Spleen (tissue), 11 donors: ENCODE data around the gene KLF15. TPM values are rescaled to one million over a fixed set of nuclear protein-coding genes. Genes with fewer than 3 reads are reported as not detected.
A peak's percentile ranks its signal among the peaks of the same experiment; 100 is the strongest.

Experiments used
- DNase-seq: peaks from one replicate; pipeline ENCODE4 v3.0.0-alpha.2; 2020
- H3K27ac ChIP-seq, 8 donors: fragments of 200-600 bp; sonication (generic) in 7 of 8; 1 replicate in 4 of 8; 2 replicates in 4 of 8; pipeline versions ENCODE4 v1.5.0 to v1.8.0; 2016 to 2021; ENCODE audit warnings: inconsistent platforms in 4 of 8, mild to moderate bottlenecking in 4 of 8, moderate library complexity in 1 of 8
- H3K27me3 ChIP-seq, 7 donors: fragments of 200-600 bp; sonication (generic) in 6 of 7; replicated peaks in 1 of 7; 1 replicate in 4 of 7; 2 replicates in 3 of 7; pipeline versions ENCODE4 v1.5.0 to v1.8.0; 2016 to 2021; ENCODE audit warnings: inconsistent platforms in 3 of 7, mild to moderate bottlenecking in 1 of 7
- H3K36me3 ChIP-seq, 6 donors: fragments of 200-600 bp; sonication (generic) in 5 of 6; 1 replicate in 4 of 6; 2 replicates in 2 of 6; pipeline versions ENCODE4 v1.5.0 to v1.8.0; 2016 to 2021; ENCODE audit warnings: inconsistent platforms in 2 of 6
- H3K4me1 ChIP-seq, 6 donors: fragments of 200-600 bp; sonication (generic) in 5 of 6; 1 replicate in 3 of 6; 2 replicates in 3 of 6; pipeline versions ENCODE4 v1.5.0 to v1.8.0; 2016 to 2021; ENCODE audit warnings: inconsistent platforms in 3 of 6
- H3K4me3 ChIP-seq, 8 donors: fragments of 200-600 bp; sonication (generic) in 7 of 8; 1 replicate in 4 of 8; 2 replicates in 4 of 8; pipeline versions ENCODE4 v1.5.0 to v1.8.0; 2016 to 2021; ENCODE audit warnings: inconsistent platforms in 4 of 8, mild to moderate bottlenecking in 4 of 8, moderate library complexity in 2 of 8
- H3K9me3 ChIP-seq, 8 donors: fragments of 200-600 bp; sonication (generic) in 7 of 8; 1 replicate in 4 of 8; 2 replicates in 4 of 8; pipeline versions ENCODE4 v1.5.0 to v1.8.0; 2016 to 2021; ENCODE audit warnings: inconsistent platforms in 4 of 8
- POLR2A ChIP-seq, 3 donors: fragments of 450-650 bp; IDR thresholded peaks; one replicate each; pipeline ENCODE4 v1.5.1; 2017; ENCODE audit warnings: antibody characterized with exemption in 3 of 3, mild to moderate bottlenecking in 1 of 3
- POLR2AphosphoS5 ChIP-seq, 3 donors: sonication (generic); formaldehyde crosslinking; IDR thresholded peaks; one replicate each; pipeline ENCODE4 v1.5.1; 2017; ENCODE audit warnings: antibody characterized with exemption in 3 of 3
- WGBS, 5 donors: extraction: QIAGEN DNeasy Blood & Tissue Kit in 3 of 5; methylation state at CpG; one replicate each; pipeline versions ENCODE4 v1.1.5 to v1.1.7; 2013 to 2018; 5-methylcytosine and 5-hydroxymethylcytosine counted together
- intact Hi-C: fragments of 100-400 bp; cut with DNase I; formaldehyde crosslinking; loops from one replicate; pipeline ENCODE4 v1.15.0; 2023; ENCODE audit warnings: low total_unique reads
- polyA plus RNA-seq, 3 donors: library from polyadenylated mRNA; stranded (reverse); fragments of 200-250 nt; gene quantifications; one replicate each; pipeline ENCODE4 v1.2.1, GENCODE V29; 2013
- total RNA-seq, 7 donors: library from RNA; depleted of rRNA in 3 of 7; stranded (reverse); fragments of >200 nt in 3 of 7; fragmentation: NEBNext Ultra II Directional in 4 of 7; extraction: Animal tissue kit (Norgen Biotek cat#: 25700) in 4 of 7; gene quantifications; one replicate each; pipeline versions ENCODE4 v1.1.0 to v1.2.1, GENCODE V29; 2016 to 2021
- TF ChIP-seq, protein P1 (sequence below), 11 experiments: fragments of 200-600 bp in 7 of 11; fragments of 450-650 bp in 4 of 11; sonication (generic) in 4 of 11; IDR thresholded peaks in 8 of 11; conservative IDR thresholded peaks in 3 of 11; 1 replicate in 7 of 11; 2 replicates in 4 of 11; pipeline versions ENCODE4 v1.4.0 to v1.8.0; 2016 to 2021; ENCODE audit warnings: antibody characterized with exemption in 11 of 11, inconsistent platforms in 4 of 11, mild to moderate bottlenecking in 1 of 11
- donor health status: healthy with polysubstance abuse.
- donor health status: DM: no; HTN: no; CAD: no; lungs with moderate emphysema.
- donor health status: DM: no; HTN: no; CAD: no.
- donor health status: Bipolar disorder and iron deficiency.
- donor health status: healthy.
- donor health status: DM: no; HTN: no; CAD: no.
- donor health status: DM: yes; HTN: yes; CAD: no.

The KLF15 gene
- total and polyA plus RNA-seq, 10 donors, result 0.57 to 9.5 (median 3.3) TPM

DNA sequence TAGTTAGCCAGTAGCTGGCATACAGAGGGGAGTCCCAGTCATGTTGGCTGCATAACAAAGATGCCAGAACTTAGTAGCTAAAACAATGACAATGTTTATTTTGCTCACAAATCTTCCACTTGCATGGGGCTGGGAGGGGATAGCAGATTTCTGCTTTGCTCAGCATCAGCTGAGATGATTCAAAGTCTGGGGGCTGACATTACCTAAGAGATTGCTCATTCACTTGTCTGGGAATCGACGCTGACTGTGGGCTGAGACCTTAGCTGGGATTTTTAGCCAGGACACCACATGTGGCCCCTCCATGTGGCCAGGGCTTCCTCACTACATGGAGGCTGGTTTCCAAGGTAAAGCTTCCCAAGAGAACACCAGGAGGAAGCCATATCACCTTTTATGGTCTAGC lies 24.8 kb upstream of the KLF15 start:
- Histone ChIP-seq H3K27me3 (peaks cover 0 to 29% (median 5%) of the 10 kb centered on the region in 7 donors), H3K9me3 (no peaks in the 10 kb centered on the region), H3K27ac (no peak overlapping the region), H3K4me3 (no peak overlapping the region), H3K4me1 (no peaks in the 10 kb centered on the region), H3K36me3 (no peaks in the 10 kb centered on the region)
- 19 to 68% (median 25%) methylated on average over 2 of the region's 2 CpGs; no CpG with 5 or more reads in 1 of the 5 donors for WGBS, 5 donors
- TF ChIP-seq POLR2A (IDR thresholded peaks at IDR 0.05), result no peak
- TF ChIP-seq POLR2AphosphoS5 (IDR thresholded peaks at IDR 0.05), result no peak
- TF ChIP-seq, protein P1, sequence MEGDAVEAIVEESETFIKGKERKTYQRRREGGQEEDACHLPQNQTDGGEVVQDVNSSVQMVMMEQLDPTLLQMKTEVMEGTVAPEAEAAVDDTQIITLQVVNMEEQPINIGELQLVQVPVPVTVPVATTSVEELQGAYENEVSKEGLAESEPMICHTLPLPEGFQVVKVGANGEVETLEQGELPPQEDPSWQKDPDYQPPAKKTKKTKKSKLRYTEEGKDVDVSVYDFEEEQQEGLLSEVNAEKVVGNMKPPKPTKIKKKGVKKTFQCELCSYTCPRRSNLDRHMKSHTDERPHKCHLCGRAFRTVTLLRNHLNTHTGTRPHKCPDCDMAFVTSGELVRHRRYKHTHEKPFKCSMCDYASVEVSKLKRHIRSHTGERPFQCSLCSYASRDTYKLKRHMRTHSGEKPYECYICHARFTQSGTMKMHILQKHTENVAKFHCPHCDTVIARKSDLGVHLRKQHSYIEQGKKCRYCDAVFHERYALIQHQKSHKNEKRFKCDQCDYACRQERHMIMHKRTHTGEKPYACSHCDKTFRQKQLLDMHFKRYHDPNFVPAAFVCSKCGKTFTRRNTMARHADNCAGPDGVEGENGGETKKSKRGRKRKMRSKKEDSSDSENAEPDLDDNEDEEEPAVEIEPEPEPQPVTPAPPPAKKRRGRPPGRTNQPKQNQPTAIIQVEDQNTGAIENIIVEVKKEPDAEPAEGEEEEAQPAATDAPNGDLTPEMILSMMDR (IDR thresholded peaks at IDR 0.05 in 8 of 11, conservative IDR thresholded peaks at IDR 0.05 in 3 of 11), result no peak
- intact Hi-C loops, result no loop called here
- DNase-seq, result no peak

DNA sequence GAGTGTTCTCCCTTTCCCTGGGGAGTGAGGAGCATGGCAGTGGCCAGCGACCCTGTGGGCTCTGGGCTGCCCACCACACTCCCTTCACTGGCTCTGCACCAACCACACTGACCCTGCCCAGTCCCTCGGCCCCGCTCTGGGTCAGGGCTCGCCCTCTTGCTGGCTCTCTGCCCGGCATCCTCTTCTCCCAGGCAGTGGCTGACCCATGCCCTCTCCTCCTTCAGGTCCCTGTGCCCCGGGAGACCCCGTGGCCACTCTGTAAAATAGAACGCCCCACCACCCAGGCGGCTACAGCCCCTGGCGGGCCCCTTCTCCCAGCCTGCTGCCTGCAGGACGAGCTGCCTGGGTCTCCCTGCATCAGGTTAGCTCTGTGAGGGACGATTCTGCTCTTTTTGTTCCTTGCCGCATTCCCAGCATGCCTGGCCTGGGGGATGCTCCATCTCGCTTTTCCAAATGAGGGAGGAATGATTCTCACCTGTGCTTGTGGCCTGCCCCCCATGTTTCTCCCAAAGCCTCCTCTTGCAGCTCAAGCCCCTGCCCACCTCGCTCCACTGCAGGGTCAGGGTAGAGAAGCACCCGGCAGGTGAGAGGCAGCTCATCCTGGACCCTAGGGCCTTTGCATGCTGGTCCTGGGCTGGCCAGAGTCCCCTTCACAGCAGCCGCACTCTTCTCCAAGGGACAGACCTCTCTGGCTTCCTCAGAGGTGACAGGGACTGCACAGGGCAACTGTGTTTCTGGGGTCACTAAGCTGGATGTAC lies 23.0 kb upstream of the KLF15 start:
- intact Hi-C loops, result no loop called here
- Histone ChIP-seq H3K4me3 (no peak overlapping the region), H3K27ac (no peak overlapping the region), H3K4me1 (no peaks in the 10 kb centered on the region), H3K36me3 (no peaks in the 10 kb centered on the region), H3K9me3 (no peaks in the 10 kb centered on the region), H3K27me3 (peaks cover 0 to 23% (median 5%) of the 10 kb centered on the region in 7 donors)
- TF ChIP-seq POLR2AphosphoS5 (IDR thresholded peaks at IDR 0.05) (no peak), POLR2A (IDR thresholded peaks at IDR 0.05) (no peak)
- TF ChIP-seq, protein P1 (IDR thresholded peaks at IDR 0.05 in 8 of 11, conservative IDR thresholded peaks at IDR 0.05 in 3 of 11), result no peak
- DNase-seq, result peak; percentile 52
- 78 to 85% (median 80%) methylated on average over 17 of the region's 17 CpGs for WGBS, 5 donors

DNA sequence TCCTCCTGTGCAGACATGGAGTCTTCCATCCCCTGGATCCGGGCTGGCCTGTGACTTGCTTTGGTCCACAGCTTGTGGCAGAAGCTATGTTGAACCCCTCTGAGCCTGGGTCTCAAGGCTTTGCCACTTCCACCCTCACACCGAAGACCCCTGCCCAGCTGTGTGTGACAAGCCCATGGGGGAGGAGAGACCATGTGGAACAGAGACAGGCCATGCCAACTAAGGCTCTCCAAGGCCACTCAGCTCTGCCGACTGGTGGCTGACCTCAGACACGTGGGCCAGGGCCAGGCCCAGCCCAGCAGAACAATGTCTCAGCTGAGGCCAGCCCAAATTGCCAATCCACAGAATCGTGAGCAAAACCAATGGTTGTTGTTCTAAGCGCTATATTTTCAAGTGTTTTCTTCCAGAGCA lies 21.1 kb upstream of the KLF15 start:
- intact Hi-C loops, result no loop called here
- Histone ChIP-seq H3K27ac (no peak overlapping the region), H3K36me3 (no peaks in the 10 kb centered on the region), H3K9me3 (no peaks in the 10 kb centered on the region), H3K4me3 (no peak overlapping the region), H3K4me1 (no peaks in the 10 kb centered on the region), H3K27me3 (peaks cover 0 to 23% (median 5%) of the 10 kb centered on the region in 7 donors)
- DNase-seq, result peak; percentile 61
- WGBS, 5 donors, result 63 to 77% (median 70%) methylated on average over 6 of the region's 6 CpGs
- TF ChIP-seq, protein P1 (IDR thresholded peaks at IDR 0.05 in 8 of 11, conservative IDR thresholded peaks at IDR 0.05 in 3 of 11), result no peak
- no peak for TF ChIP-seq POLR2AphosphoS5 (IDR thresholded peaks at IDR 0.05)
- TF ChIP-seq POLR2A (IDR thresholded peaks at IDR 0.05), result no peak

DNA sequence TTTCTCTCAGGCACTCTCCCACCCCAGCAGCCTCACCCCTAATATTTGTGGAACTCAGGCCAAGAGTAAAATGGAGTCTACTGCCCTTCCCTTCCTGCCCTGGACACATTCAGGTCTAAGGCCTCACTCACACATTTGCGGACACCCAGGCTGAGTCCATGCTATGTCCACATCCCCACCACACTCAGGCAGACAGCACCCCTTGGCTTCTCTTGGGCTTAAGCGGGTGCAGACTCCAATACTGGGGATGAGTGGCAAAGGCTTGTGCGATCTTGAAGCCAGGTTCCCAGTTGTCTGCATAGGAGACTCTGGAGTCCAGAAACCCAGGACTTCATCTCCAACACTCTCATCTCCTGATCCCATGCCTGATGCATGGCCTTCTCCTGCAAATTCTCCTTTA lies 20.0 kb upstream of the KLF15 start:
- H3K36me3 ChIP-seq, result no peaks in the 10 kb centered on the region
- H3K4me3 ChIP-seq, result no peak overlapping the region
- H3K4me1 ChIP-seq, result no peaks in the 10 kb centered on the region
- WGBS, 5 donors, result 92 to 98% (median 98%) methylated on average over 3 of the region's 3 CpGs
- TF ChIP-seq, protein P1 (IDR thresholded peaks at IDR 0.05 in 8 of 11, conservative IDR thresholded peaks at IDR 0.05 in 3 of 11), result no peak
- TF ChIP-seq POLR2A (IDR thresholded peaks at IDR 0.05) (no peak), POLR2AphosphoS5 (IDR thresholded peaks at IDR 0.05) (no peak)
- H3K27ac ChIP-seq, result no peak overlapping the region
- H3K27me3 ChIP-seq, result peaks cover 0 to 23% (median 5%) of the 10 kb centered on the region in 7 donors
- intact Hi-C loops, result no loop called here
- no peaks in the 10 kb centered on the region for H3K9me3 ChIP-seq
- DNase-seq, result peak; percentile 45
